ENCODE data around the gene MEGF6.

The MEGF6 gene

DNA sequence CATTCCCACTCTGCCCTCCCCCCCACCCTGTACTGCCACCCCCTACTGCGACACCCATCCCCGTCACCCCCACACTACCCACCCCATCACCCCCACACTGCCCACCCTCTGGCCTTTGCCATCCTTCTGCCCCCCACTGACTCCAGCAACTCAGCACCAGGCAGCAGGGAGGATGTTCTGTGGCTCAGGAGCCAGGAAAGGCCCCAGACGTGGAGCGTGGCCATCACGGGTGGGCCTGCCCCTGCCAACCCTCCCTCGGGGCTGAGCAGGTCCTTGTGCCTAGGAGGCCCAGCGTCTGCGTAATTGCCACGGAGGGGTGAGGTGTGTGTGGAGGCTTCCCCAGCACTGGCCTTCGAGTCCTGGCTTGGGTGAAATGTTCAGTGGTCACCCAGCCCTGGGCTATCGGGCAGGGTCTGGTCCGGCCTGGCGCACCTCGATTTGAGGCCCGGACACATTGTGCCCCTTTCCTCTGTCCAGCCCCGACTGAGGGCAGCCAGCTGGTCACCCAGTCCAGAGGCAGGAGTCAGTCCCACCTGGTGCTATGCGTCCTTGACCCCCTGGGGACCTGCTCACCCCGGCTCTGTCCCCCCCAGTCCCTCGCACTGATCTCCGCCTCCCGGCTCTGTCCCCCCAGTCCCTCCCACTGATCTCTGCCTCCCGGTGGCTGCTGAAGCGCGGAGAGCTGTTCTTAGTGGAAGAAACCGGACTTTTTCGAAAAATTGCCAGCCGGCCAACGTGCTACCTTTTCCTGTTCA, 133.9 kb downstream of the MEGF6 start:
- H3K9me3 ChIP-seq, result no peaks in the 10 kb centered on the region
- H3K36me3 ChIP-seq, result no peaks in the 10 kb centered on the region
- H3K4me1 ChIP-seq, result no peaks in the 10 kb centered on the region
- H3K27me3 ChIP-seq, result no peaks in the 10 kb centered on the region
- TF ChIP-seq, protein P1, sequence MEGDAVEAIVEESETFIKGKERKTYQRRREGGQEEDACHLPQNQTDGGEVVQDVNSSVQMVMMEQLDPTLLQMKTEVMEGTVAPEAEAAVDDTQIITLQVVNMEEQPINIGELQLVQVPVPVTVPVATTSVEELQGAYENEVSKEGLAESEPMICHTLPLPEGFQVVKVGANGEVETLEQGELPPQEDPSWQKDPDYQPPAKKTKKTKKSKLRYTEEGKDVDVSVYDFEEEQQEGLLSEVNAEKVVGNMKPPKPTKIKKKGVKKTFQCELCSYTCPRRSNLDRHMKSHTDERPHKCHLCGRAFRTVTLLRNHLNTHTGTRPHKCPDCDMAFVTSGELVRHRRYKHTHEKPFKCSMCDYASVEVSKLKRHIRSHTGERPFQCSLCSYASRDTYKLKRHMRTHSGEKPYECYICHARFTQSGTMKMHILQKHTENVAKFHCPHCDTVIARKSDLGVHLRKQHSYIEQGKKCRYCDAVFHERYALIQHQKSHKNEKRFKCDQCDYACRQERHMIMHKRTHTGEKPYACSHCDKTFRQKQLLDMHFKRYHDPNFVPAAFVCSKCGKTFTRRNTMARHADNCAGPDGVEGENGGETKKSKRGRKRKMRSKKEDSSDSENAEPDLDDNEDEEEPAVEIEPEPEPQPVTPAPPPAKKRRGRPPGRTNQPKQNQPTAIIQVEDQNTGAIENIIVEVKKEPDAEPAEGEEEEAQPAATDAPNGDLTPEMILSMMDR (IDR thresholded peaks at IDR 0.05; ENCODE audit: low read depth, low read length), result no peak
- H3K4me3 ChIP-seq (ENCODE audit: low read depth, low read length), result no peak overlapping the region
- DNase-seq, result no peak

DNA sequence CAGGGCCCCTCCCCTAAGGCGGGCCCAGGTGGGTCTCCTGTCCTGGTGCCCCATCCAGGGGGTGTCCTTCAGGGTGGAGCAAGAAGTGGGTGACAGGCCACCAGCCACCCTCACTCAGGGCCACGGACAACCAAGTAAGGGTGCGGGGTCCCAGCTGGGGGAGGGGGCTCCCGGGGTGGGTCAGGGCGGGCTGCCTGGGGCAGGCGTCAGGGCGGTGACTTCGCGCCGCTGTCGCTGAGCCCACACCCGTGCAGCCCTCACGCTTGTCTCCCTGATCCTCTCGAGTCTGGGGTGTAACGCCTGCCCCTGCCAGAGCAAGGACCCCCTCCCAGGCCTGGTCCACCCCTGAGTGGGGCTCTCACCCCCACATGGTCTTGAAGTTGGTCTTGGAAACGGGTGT, 134.6 kb downstream of the MEGF6 start:
- Histone ChIP-seq H3K27me3 (no peaks in the 10 kb centered on the region), H3K4me1 (peaks cover under 1% of the 10 kb centered on the region; the same call in 1 of the 2 replicates), H3K36me3 (no peaks in the 10 kb centered on the region), H3K9me3 (no peaks in the 10 kb centered on the region), H3K4me3 (ENCODE audit: low read depth, low read length) (no peak overlapping the region)
- TF ChIP-seq, protein P1 (IDR thresholded peaks at IDR 0.05; ENCODE audit: low read depth, low read length), result no peak
- no peak for DNase-seq

DNA sequence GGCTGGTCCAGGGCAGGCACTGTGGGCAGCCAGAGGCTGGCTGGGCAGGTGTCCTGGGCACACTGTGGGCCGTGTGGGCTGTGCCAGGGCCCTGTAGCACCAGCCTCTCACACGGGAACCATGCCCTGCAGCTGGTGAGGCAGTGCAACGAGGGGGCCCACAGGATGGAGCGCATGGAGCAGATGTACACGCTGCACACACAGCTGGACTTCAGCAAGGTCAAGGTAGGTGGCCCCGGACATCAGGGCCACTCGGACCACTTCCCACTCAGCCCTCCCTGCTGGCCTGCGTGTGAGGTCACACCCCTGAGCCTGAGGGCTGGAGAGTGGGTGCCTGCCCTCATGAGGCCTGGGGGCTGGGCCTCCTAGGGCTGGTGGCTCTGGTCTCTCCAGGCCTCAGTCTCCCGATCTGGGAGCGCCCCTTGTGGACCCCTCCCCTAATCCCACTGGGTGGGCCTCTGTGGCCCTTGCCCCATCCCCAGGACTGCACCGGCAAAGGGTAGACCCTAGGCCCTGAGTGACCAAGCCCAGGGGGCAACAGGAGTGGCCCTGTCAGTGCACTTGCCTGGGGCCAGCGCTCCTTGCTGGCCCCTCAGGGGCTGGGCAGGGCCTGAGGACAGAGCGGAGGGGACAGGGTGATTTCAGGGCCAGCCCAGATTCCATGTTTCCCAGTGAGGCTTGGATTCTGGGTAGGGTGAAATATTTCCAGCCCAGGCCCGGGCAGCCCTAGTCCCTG, 135.3 kb downstream of the MEGF6 start:
- no peak overlapping the region for H3K4me3 ChIP-seq (ENCODE audit: low read depth, low read length)
- TF ChIP-seq, protein P1 (IDR thresholded peaks at IDR 0.05; ENCODE audit: low read depth, low read length), result no peak
- H3K9me3 ChIP-seq, result no peaks in the 10 kb centered on the region
- no peaks in the 10 kb centered on the region for H3K36me3 ChIP-seq
- DNase-seq, result no peak
- H3K4me1 ChIP-seq, result peaks cover 3% of the 10 kb centered on the region; the same call in 1 of the 2 replicates
- H3K27me3 ChIP-seq, result no peaks in the 10 kb centered on the region

DNA sequence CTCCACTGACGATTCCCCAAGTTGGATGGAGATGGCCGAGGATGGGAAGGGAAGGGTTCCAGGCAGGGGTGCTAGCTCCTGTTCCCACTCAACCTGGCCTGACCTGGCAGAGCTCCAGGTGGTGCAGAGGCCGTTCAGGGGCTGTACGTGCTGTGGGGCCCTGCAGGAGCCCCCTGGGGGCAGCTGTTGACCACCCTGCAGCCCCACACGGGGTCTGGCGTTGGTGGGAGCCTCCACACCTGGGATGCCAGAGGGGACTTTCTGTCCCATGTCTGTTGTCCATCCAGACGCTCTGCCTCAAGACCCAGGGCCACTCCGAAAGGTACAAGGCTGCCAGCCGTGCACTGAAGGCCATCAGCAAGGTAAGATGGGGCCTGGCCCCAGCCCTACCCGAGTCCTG, 136.9 kb downstream of the MEGF6 start:
- H3K4me3 ChIP-seq (ENCODE audit: low read depth, low read length), result no peak overlapping the region
- no peaks in the 10 kb centered on the region for H3K9me3 ChIP-seq
- TF ChIP-seq, protein P1 (IDR thresholded peaks at IDR 0.05; ENCODE audit: low read depth, low read length), result no peak
- no peaks in the 10 kb centered on the region for H3K27me3 ChIP-seq
- H3K4me1 ChIP-seq, result peaks cover 3% of the 10 kb centered on the region; the same call in 1 of the 2 replicates
- DNase-seq, result no peak
- H3K36me3 ChIP-seq, result no peaks in the 10 kb centered on the region

DNA sequence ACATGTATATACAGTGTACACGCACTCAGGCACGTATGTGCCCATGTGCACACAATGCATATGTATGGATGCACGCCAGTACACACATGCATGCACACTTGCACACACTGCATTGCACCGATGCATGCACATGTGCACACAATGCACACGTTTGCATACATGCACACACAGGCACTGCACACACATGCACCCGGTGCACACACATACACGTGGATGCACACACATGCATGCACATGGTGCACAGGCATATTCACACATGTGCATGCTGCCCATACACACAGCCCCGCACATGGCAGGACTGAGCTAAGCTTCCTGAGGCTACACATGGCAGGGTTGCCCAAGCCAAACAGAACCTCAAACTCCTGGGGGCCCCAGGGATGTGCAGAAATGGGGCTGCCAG, 137.3 kb downstream of the MEGF6 start:
- DNase-seq, result no peak
- TF ChIP-seq, protein P1 (IDR thresholded peaks at IDR 0.05; ENCODE audit: low read depth, low read length), result no peak
- peaks cover 3% of the 10 kb centered on the region; the same call in 1 of the 2 replicates for H3K4me1 ChIP-seq

GRCh38 chr1:3473381-3473844, 137.9 kb downstream of the MEGF6 start:
- Histone ChIP-seq H3K4me3 (ENCODE audit: low read depth, low read length) (no peak overlapping the region), H3K27me3 (no peaks in the 10 kb centered on the region), H3K36me3 (no peaks in the 10 kb centered on the region), H3K9me3 (no peaks in the 10 kb centered on the region), H3K4me1 (peaks cover 3% of the 10 kb centered on the region; the same call in 1 of the 2 replicates)
- TF ChIP-seq, protein P1 (IDR thresholded peaks at IDR 0.05; ENCODE audit: low read depth, low read length), result no peak
- no peak for DNase-seq

More for the DNA sequence above, 137.3 kb downstream of the MEGF6 start:
- Histone ChIP-seq H3K27me3 (no peaks in the 10 kb centered on the region), H3K9me3 (no peaks in the 10 kb centered on the region), H3K4me3 (ENCODE audit: low read depth, low read length) (no peak overlapping the region), H3K36me3 (no peaks in the 10 kb centered on the region)

All from BE2C (cell line).